ENCODE measurements around the gene AADACL3. TPM values are rescaled to one million over a fixed set of nuclear protein-coding genes. Genes with fewer than 3 reads are reported as not detected.

The AADACL3 gene
- total RNA-seq, 2 donors from 2014 or later, result not detected

DNA sequence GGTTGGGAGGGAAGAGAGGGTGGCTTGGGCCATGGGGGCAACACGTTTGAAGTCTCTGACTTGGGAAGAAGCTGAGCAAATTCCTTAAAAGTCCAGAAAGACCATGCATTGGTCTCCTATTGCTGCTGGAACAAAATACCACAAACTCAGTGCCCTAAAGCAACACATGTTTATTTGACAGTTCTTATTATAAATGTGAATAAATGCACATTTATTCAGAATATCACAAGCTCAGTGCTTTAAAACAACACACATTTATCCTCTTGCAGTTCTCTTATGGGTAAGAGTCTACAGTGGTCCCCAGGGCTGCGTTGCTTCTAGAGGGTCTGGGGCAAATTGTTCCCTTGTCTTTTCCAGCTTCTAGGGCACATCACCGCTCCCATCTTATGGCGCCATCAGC is 47.6 kb downstream of the AADACL3 start:
- H3K9me3 Mint-ChIP-seq, result no peaks in the 10 kb centered on the region
- no peak for ATAC-seq
- no peak overlapping the region for H3K4me3 Mint-ChIP-seq
- no peaks in the 10 kb centered on the region for H3K36me3 Mint-ChIP-seq
- no peak for DNase-seq (ENCODE audit: low spot score)
- peaks cover 27 to 44% of the 10 kb centered on the region in 2 donors for H3K27me3 Mint-ChIP-seq
- H3K27ac Mint-ChIP-seq, result no peak overlapping the region
- H3K4me1 Mint-ChIP-seq (ENCODE audit: low read depth in 2 of 2), result no peaks in the 10 kb centered on the region

DNA sequence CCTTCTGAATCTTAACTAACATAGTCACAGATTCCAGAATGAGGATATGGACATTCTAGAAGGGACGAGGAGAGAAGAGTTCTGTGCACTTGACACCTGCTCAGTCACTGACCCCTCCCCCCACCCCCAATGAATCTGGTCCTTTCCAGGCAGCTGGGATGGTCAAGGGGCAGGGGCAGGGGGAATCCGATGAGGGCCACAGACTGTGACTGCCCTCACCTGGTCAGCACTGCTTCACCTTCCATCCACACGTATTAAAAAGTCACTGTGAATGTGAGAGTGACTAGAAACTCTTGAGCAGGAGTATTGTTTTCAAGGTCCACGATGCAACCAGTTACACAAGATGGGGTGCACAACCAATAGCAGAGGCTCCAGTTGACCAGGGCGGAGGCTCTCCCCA is 48.1 kb downstream of the AADACL3 start:
- no peak for DNase-seq (ENCODE audit: low spot score)
- H3K4me1 Mint-ChIP-seq (ENCODE audit: low read depth in 2 of 2), result no peaks in the 10 kb centered on the region
- H3K4me3 Mint-ChIP-seq, result no peak overlapping the region
- no peak overlapping the region for H3K27ac Mint-ChIP-seq
- H3K9me3 Mint-ChIP-seq, result no peaks in the 10 kb centered on the region
- H3K36me3 Mint-ChIP-seq, result no peaks in the 10 kb centered on the region
- no peak for ATAC-seq
- peaks cover 24 to 40% of the 10 kb centered on the region in 2 donors for H3K27me3 Mint-ChIP-seq

DNA sequence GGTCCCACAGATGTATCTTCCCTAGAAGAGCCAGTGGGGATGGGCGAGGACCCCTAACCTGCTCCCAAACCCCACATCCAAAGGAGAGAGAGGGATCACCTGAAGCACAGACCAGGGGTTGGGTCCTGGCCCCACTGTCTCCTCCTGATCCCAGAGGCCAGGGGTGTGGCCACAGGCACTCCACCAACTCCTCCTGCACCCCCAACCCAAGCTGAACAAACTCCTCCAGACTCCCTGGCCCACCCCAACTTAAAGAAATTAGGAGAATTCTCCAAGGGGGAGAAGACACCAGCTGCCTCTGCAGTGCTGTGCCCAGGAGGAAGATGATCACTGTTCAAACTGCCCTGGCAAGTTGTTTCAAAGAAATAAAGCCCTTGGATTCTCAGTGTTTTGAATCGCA is 53.1 kb downstream of the AADACL3 start:
- H3K4me3 Mint-ChIP-seq, result no peak overlapping the region
- no peak for DNase-seq (ENCODE audit: low spot score)
- no peaks in the 10 kb centered on the region for H3K4me1 Mint-ChIP-seq (ENCODE audit: low read depth in 2 of 2)
- ATAC-seq, result no peak
- no peaks in the 10 kb centered on the region for H3K36me3 Mint-ChIP-seq
- H3K27me3 Mint-ChIP-seq, result peaks cover 24 to 53% of the 10 kb centered on the region in 2 donors
- no peak overlapping the region for H3K27ac Mint-ChIP-seq
- H3K9me3 Mint-ChIP-seq, result no peaks in the 10 kb centered on the region

DNA sequence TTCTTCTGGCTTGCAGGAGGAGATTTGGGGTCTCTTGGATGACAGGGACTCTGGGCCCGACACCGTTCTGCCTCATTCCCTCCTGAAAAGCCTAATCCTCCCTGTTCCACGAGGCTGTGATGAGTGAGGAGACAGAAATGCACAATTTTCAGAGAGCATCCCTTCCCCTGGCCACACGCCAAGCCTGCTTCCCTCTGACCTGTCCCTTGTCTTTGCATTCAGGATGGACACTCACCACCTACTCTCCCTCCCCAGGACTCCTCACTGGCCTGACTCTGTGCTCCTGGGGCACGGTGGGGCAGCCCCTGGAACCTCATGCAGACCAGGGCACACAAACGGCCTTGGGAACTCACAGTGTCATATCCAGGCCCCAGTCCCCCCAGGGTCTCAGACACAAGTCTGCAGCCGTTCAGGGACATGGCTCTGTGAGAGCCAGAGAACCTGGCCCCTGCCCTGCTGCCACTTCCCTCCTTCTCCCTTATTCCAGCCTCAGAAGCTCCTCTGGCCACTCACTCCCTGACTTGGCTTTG is 54.1 kb downstream of the AADACL3 start:
- Mint-ChIP-seq H3K36me3 (no peaks in the 10 kb centered on the region), H3K4me1 (ENCODE audit: low read depth in 2 of 2) (no peaks in the 10 kb centered on the region), H3K27me3 (peaks cover 24 to 51% of the 10 kb centered on the region in 2 donors), H3K27ac (no peak overlapping the region), H3K4me3 (no peak overlapping the region), H3K9me3 (no peaks in the 10 kb centered on the region)
- ATAC-seq (no peak), DNase-seq (ENCODE audit: low spot score) (no peak)

DNA sequence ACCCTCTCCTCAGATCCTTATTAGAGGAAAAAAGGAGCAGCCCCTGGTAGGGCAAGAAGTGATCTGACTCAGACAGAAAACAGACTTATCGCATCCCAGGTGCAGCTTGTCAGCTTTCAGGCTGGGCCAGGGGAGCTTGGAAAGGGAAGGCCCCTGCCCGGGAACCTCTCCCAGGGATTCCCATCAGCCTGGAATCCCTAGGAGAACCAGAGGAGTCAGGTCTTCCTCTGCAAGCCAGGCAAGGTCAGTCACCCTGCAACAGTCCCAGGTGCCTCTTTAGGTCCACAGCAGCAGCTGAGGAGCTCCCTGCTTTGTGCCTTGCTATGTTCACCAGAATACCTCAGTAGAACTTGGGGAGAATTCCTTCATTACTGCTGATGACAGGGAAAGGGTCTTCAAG is 54.7 kb downstream of the AADACL3 start:
- H3K27me3 Mint-ChIP-seq, result peaks cover 21 to 45% of the 10 kb centered on the region in 2 donors

DNA sequence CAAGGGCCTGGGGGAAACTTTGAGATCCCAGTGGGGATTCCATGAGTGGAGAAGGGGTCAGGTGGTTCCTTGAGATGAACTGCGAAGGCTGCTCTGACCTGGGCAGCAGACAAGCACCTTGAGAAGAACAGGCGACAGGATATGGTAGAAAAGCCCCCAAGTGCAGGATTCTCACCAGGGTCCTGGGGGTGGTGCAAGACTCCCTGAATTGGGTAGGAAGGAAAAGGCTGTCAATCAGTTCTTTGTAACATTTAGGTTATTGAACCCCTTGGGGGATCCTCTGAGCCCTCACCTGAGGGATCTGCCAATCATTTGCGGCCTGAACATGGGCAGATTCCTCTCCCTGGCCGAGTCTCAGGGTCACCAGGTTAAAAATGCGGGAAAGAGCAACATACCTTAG is 55.3 kb downstream of the AADACL3 start:
- H3K4me1 Mint-ChIP-seq (ENCODE audit: low read depth in 2 of 2), result no peaks in the 10 kb centered on the region
- no peaks in the 10 kb centered on the region for H3K9me3 Mint-ChIP-seq
- no peaks in the 10 kb centered on the region for H3K36me3 Mint-ChIP-seq
- no peak overlapping the region for H3K4me3 Mint-ChIP-seq
- ATAC-seq (no peak), DNase-seq (ENCODE audit: low spot score) (no peak)
- H3K27me3 Mint-ChIP-seq, result peaks cover 21 to 40% of the 10 kb centered on the region in 2 donors
- H3K27ac Mint-ChIP-seq, result no peak overlapping the region

More for the DNA sequence above, 54.7 kb downstream of the AADACL3 start:
- no peaks in the 10 kb centered on the region for H3K9me3 Mint-ChIP-seq
- no peak for ATAC-seq
- H3K4me1 Mint-ChIP-seq (ENCODE audit: low read depth in 2 of 2), result no peaks in the 10 kb centered on the region
- no peak overlapping the region for H3K4me3 Mint-ChIP-seq
- no peak overlapping the region for H3K27ac Mint-ChIP-seq
- H3K36me3 Mint-ChIP-seq, result no peaks in the 10 kb centered on the region
- DNase-seq (ENCODE audit: low spot score), result no peak

DNA sequence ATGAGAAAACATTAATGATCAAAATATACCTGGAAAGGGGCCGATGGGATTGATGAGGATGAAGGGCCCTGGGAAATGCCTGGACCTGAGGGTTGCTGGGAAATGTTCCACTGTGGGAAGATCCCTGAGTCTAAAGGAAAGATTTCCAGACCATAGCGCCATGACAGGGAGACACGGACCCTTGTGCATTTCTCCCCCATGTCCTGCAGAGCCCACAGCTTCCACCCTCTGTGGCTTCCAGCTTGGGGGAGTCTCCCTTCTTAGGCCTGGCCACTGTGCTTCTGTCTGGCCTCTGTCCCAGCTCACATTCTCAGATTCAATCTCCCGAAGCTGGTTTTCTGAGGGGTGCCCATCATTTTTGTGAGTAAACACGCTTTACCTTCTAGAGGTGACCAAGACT is 56.6 kb downstream of the AADACL3 start:
- no peak for DNase-seq (ENCODE audit: low spot score)
- Mint-ChIP-seq H3K9me3 (no peaks in the 10 kb centered on the region), H3K36me3 (no peaks in the 10 kb centered on the region), H3K4me1 (ENCODE audit: low read depth in 2 of 2) (no peaks in the 10 kb centered on the region), H3K4me3 (no peak overlapping the region), H3K27me3 (peaks cover 17 to 29% of the 10 kb centered on the region in 2 donors), H3K27ac (no peak overlapping the region)
- no peak for ATAC-seq

DNA sequence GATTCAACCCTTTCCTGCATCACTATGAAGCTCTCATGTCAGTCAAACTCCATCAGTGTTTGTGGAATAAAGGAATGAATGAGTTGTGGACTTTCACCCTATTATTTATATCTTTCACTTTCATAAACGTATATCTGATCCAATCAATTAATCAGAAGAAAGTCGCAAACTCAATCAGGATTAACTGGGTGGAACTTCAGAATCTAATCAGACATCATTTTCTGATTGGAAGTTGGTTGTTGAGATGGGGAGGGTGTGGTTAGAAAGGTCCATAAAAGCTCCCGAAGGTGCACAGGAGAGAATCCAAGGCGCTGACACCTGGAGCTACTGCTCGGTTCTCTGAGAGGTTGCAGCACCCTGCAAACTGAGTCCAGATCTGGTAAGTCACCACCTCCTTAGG is 57.5 kb downstream of the AADACL3 start, which contains the start of gene PRAMEF12:
TSS of gene PRAMEF12 (plus strand) at position 301 of the 400 bp plus-strand sequence. CDS start 1,130 bp downstream, outside the sequence.
- ATAC-seq (no peak), DNase-seq (ENCODE audit: low spot score) (no peak)
- Mint-ChIP-seq H3K27me3 (peaks cover 17 to 24% of the 10 kb centered on the region in 2 donors), H3K9me3 (no peaks in the 10 kb centered on the region), H3K27ac (no peak within 1 kb of the TSS), H3K4me1 (ENCODE audit: low read depth in 2 of 2) (no peaks in the 10 kb centered on the region), H3K36me3 (no peaks in the 10 kb centered on the region), H3K4me3 (no peak within 1 kb of the TSS)

DNA sequence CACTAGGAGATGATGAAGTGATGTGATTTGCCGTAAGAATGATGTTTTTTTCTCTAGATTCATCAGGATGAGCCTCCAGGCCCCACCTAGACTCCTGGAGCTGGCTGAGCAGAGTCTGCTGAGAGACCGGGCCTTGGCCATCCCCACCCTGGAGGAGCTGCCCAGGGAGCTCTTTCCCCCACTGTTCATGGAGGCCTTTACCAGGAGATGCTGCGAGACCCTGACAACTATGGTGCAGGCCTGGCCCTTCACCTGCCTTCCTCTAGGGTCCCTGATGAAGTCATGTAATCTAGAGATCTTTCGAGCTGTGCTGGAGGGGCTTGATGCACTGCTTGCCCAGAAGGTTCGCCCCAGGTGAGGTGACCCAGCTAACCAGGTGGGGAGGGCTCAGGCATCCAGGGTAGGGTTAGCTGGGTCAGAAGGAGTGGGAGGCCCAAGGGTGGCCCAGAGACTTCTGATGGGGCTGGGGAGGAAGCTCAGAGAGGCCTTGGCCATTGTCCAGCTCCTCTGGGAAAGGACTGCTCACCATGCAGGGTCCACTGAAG is 59.0 kb downstream of the AADACL3 start:
- H3K27me3 Mint-ChIP-seq, result peaks cover 23 to 28% of the 10 kb centered on the region in 2 donors
- DNase-seq (ENCODE audit: low spot score) (no peak), ATAC-seq (no peak)
- no peaks in the 10 kb centered on the region for H3K4me1 Mint-ChIP-seq (ENCODE audit: low read depth in 2 of 2)
- H3K4me3 Mint-ChIP-seq, result no peak overlapping the region
- no peaks in the 10 kb centered on the region for H3K9me3 Mint-ChIP-seq
- no peaks in the 10 kb centered on the region for H3K36me3 Mint-ChIP-seq
- no peak overlapping the region for H3K27ac Mint-ChIP-seq

DNA sequence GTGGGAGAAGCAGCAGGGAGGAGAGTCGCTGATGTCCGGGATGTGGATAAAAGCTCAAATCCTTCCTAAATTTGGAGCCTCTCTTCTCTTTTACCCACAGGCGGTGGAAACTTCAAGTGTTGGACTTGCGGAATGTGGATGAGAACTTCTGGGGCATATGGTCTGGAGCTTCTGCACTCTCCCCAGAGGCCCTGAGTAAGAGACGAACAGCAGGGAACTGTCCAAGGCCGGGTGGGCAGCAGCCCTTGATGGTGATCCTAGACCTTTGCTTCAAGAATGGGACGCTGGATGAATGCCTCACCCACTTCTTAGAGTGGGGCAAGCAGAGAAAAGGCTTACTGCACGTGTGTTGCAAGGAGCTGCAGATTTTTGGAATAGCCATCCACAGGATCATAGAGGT is 59.5 kb downstream of the AADACL3 start:
- no peak overlapping the region for H3K4me3 Mint-ChIP-seq
- no peaks in the 10 kb centered on the region for H3K4me1 Mint-ChIP-seq (ENCODE audit: low read depth in 2 of 2)
- H3K9me3 Mint-ChIP-seq, result no peaks in the 10 kb centered on the region
- ATAC-seq (no peak), DNase-seq (ENCODE audit: low spot score) (no peak)
- no peaks in the 10 kb centered on the region for H3K36me3 Mint-ChIP-seq
- no peak overlapping the region for H3K27ac Mint-ChIP-seq
- peaks cover 18 to 22% of the 10 kb centered on the region in 2 donors for H3K27me3 Mint-ChIP-seq

DNA sequence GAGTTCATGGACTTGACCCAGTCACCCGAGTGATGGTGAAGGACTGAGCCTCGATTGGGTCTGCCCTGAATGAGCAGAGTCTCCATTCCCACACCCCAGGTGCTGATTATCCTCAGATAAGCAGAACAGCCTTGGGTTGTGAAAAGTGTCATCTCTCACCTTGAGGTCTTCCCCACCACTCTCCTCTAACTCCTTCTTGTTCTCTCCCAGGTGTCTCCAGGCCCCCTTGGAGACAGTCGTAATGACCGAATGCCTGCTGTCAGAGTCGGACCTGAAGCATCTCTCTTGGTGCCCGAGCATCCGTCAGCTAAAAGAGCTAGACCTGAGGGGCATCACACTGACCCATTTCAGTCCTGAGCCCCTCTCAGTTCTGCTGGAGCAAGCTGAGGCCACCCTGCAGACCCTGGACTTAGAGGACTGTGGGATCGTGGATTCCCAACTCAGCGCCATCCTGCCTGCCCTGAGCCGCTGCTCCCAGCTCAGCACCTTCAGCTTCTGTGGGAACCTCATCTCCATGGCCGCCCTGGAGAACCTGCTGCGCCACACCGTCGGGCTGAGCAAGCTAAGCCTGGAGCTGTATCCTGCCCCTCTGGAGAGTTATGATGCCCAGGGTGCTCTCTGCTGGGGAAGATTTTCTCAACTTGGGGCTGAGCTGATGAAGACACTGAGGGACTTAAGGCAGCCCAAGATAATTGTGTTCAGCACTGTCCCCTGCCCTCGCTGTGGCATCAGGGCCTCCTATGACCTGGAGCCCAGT is 61.1 kb downstream of the AADACL3 start:
- no peaks in the 10 kb centered on the region for H3K4me1 Mint-ChIP-seq (ENCODE audit: low read depth in 2 of 2)
- H3K27me3 Mint-ChIP-seq, result peaks cover 13 to 14% of the 10 kb centered on the region in 2 donors
- ATAC-seq, result peak in 1 of 2 donors; percentile 15

More for the DNA sequence above, 61.1 kb downstream of the AADACL3 start:
- H3K4me3 Mint-ChIP-seq, result no peak overlapping the region
- no peaks in the 10 kb centered on the region for H3K36me3 Mint-ChIP-seq
- no peak overlapping the region for H3K27ac Mint-ChIP-seq
- no peak for DNase-seq (ENCODE audit: low spot score)
- no peaks in the 10 kb centered on the region for H3K9me3 Mint-ChIP-seq

Other genes with a start within 250 kb of the AADACL3 start
- gene DHRS3, start 97.9 kb upstream of the AADACL3 start, total RNA-seq, result 100 to 1,000 TPM in 1 of 2 donors, 10 to 100 TPM in 1; 96.6 to 178 TPM
- gene AADACL4, start 72.0 kb upstream of the AADACL3 start, total RNA-seq, result not detected
- gene CFAP107, start 30.1 kb downstream of the AADACL3 start, total RNA-seq, result not detected
- not detected for gene PRAMEF12, start 57.6 kb downstream of the AADACL3 start, total RNA-seq
- gene PRAMEF1, start 75.3 kb downstream of the AADACL3 start, total RNA-seq, result not detected
- not detected for gene PRAMEF11, start 115.3 kb downstream of the AADACL3 start, total RNA-seq
- not detected for gene HNRNPCL1, start 132.6 kb downstream of the AADACL3 start, total RNA-seq
- gene PRAMEF2, start 141.0 kb downstream of the AADACL3 start, total RNA-seq, result not detected
- not detected for gene PRAMEF4, start 170.1 kb downstream of the AADACL3 start, total RNA-seq
- not detected for gene PRAMEF10, start 182.2 kb downstream of the AADACL3 start, total RNA-seq
- gene PRAMEF7, start 200.5 kb downstream of the AADACL3 start, total RNA-seq, result not detected
- gene PRAMEF6, start 231.5 kb downstream of the AADACL3 start, total RNA-seq, result not detected

Data from natural killer cell treated with Interleukin-12 subunit alpha and Interleukin-12 subunit beta and Interleukin-15 and Interleukin-18, amount 100 ng/mL, for 72 hours (primary cell).